Bronchial epithelial cell (primary cell): ENCODE data around the gene SSH2. TPM values are rescaled to one million over a fixed set of nuclear protein-coding genes. Genes with fewer than 3 reads are reported as not detected.

Source experiments
- DNase-seq: peaks from one replicate; pipeline ENCODE4 v3.0.0-alpha.2; 2010; ENCODE audit warnings: low read depth
- FAIRE-seq: peaks from 2 replicates; lab custom pipeline; 2011; peaks lifted over from hg19 to GRCh38; lab: Jason Lieb, UNC
- H3K27me3 ChIP-seq: 2 replicates; pipeline ENCODE4 v1.5.1; 2011; ENCODE audit warnings: low read length; ENCODE audit not compliant: control insufficient read depth, insufficient read depth
- H3K36me3 ChIP-seq: 2 replicates; pipeline ENCODE4 v1.5.1; 2011; ENCODE audit warnings: low read length; ENCODE audit not compliant: control insufficient read depth, insufficient read depth
- H3K4me3 ChIP-seq: 2 replicates; pipeline ENCODE4 v1.5.1; 2011; ENCODE audit warnings: mild to moderate bottlenecking, low read depth, low read length, control low read depth
- total RNA-seq: library from RNA; depleted of rRNA; stranded (reverse); fragments of >200 nt; gene quantifications from 2 replicates; pipeline ENCODE4 v1.2.1, GENCODE V29; 2014
- TF ChIP-seq, protein P1 (sequence below): IDR thresholded peaks from 2 replicates; pipeline ENCODE4 v1.5.1; 2011; ENCODE audit warnings: mild to moderate bottlenecking, moderate library complexity, low read length, control low read depth, inconsistent platforms; ENCODE audit not compliant: insufficient read depth, severe bottlenecking

The SSH2 gene
- total RNA-seq, 1 donor from 2014 or later = 3.7 TPM

DNA sequence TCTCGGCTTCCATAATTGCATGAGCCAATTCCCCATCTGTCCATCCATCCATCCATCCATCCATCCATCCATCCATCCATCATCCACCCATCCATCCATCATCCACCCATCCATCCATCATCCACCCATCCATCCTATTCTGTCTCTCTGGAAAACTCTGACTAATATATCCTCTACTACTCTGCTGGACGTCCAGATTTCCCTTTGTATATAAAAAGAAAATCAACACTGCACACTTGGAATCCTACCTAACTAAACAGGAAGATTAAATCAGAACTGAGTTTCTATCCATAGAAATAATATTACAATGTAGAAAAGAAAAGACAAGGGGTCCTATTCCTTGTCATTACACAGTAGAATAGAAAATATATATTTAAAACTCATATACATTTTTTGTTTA, 157.0 kb downstream of the SSH2 start:
- Histone ChIP-seq H3K27me3 (no peaks in the 10 kb centered on the region), H3K4me3 (no peak overlapping the region), H3K36me3 (no peaks in the 10 kb centered on the region)
- no peak for DNase-seq
- FAIRE-seq = no peak
- TF ChIP-seq, protein P1, sequence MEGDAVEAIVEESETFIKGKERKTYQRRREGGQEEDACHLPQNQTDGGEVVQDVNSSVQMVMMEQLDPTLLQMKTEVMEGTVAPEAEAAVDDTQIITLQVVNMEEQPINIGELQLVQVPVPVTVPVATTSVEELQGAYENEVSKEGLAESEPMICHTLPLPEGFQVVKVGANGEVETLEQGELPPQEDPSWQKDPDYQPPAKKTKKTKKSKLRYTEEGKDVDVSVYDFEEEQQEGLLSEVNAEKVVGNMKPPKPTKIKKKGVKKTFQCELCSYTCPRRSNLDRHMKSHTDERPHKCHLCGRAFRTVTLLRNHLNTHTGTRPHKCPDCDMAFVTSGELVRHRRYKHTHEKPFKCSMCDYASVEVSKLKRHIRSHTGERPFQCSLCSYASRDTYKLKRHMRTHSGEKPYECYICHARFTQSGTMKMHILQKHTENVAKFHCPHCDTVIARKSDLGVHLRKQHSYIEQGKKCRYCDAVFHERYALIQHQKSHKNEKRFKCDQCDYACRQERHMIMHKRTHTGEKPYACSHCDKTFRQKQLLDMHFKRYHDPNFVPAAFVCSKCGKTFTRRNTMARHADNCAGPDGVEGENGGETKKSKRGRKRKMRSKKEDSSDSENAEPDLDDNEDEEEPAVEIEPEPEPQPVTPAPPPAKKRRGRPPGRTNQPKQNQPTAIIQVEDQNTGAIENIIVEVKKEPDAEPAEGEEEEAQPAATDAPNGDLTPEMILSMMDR = no peak

DNA sequence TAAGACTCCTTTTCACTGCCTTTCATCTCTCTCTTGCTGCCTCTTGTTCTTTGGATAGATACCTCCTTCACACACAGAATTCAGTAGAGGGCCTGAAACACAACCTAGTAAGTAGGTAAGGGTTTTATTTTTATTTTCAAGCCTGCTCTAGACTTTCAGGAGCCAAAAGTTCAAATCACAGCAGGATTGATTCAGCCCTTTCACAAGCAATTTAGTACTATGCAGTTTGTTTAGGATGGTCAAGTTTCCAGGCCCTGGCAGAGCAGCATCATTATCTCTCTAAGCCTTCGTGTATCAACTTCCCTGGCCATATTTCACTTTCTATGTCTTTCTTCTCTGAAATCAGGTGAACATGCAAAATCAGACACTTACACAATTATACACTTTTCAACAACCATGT, 158.5 kb downstream of the SSH2 start:
- Histone ChIP-seq H3K36me3 (no peaks in the 10 kb centered on the region), H3K27me3 (no peaks in the 10 kb centered on the region), H3K4me3 (no peak overlapping the region)
- DNase-seq (no peak), FAIRE-seq (no peak)
- TF ChIP-seq, protein P1 = no peak

DNA sequence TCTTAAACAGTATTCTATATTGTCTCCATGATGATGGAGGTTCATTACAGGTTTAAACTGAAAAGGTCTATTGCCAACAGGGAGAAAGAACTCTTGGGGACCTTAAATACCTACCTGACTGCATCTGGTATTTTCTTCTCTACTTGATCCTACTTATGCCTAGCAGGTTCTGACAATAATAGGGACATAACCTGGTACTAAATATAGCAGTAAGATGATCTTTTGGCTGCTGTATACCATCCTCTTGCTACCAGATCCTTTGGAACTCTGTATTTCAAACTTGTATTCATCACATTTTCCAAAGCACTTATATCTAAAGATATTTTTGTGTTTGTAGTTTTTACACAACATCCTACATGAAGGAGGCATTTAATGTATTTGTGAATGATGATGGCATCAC, 160.8 kb downstream of the SSH2 start:
- TF ChIP-seq, protein P1 = no peak
- Histone ChIP-seq H3K4me3 (no peak overlapping the region), H3K36me3 (no peaks in the 10 kb centered on the region), H3K27me3 (no peaks in the 10 kb centered on the region)
- FAIRE-seq = no peak
- no peak for DNase-seq

DNA sequence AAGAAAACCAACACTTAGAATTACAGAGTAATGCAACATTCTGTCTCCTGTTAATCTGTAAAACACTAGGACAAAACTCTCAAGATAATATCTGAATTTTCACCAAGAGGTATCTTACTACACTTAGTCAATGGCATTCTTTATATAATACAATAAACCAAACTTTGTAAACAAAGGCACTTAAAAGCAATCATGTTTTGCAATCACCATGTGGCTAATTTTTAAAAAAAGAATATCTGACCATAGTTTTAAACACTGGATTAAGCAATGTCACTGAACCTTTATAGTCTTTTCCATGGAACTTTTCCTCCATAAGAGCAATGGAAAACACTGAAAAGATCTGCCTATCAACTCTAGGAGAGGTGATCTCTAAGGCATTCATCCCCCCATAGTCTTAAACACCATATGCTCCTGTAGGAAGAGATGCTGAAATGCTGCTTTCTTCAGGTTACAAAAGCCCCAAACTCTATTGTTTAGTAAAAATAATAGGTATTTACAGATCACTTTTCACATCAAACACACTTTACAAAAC, 163.2 kb downstream of the SSH2 start:
- no peaks in the 10 kb centered on the region for H3K27me3 ChIP-seq
- DNase-seq (no peak), FAIRE-seq (no peak)
- no peak overlapping the region for H3K4me3 ChIP-seq
- TF ChIP-seq, protein P1 = no peak
- no peaks in the 10 kb centered on the region for H3K36me3 ChIP-seq

DNA sequence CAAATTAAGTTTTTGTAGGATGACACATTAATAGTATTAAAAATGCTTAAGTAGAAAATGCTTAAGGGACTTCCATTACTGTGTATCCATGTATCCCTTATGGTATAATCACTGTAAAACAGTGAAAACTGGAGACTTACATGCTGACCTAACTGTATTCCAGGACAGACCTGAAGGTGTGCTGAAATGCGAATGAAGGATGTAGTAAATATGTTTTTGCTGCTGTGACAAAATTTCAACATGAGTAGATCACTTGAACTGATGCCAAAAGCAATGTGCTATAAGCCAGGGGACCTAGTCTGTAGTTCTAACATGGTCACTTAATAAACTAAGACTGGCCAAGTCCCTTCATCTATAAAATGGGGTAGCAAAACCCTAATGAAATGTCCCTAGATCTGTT, 165.3 kb downstream of the SSH2 start:
- DNase-seq (no peak), FAIRE-seq (no peak)
- TF ChIP-seq, protein P1 = no peak
- Histone ChIP-seq H3K27me3 (no peaks in the 10 kb centered on the region), H3K36me3 (no peaks in the 10 kb centered on the region), H3K4me3 (no peak overlapping the region)

DNA sequence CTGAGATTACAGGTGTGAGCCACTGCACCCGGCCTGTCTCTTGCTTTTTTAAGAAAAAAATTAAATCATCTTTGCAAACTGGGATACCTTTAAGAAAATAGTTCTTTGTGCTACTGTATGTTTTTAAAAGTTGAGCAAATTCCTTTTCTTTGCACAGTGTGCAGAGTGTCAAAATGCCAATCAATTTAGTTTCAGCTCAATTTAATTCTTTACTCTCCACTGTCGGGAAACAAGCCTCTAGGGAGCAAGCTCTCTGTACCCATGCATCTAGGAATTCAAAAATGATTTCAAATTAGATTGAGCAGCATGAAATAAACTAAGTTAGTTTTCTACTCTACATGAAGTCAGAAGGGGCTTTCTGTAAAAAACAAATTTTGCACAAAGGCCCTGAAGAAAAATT, 165.8 kb downstream of the SSH2 start:
- H3K36me3 ChIP-seq = no peaks in the 10 kb centered on the region
- DNase-seq (no peak), FAIRE-seq (no peak)
- no peaks in the 10 kb centered on the region for H3K27me3 ChIP-seq
- no peak overlapping the region for H3K4me3 ChIP-seq
- TF ChIP-seq, protein P1 = no peak
